Testis (tissue), 3 donors: ENCODE data around the gene ZNF559. TPM values are rescaled to one million over a fixed set of nuclear protein-coding genes. Genes with fewer than 3 reads are reported as not detected.

Experiments
- DNase-seq: peaks from one replicate; pipeline ENCODE4 v3.0.0-alpha.2; 2019
- H3K27ac ChIP-seq, 2 donors: fragments of 200-600 bp; sonication (generic); one replicate each; pipeline ENCODE4 v1.5.1; 2019
- H3K27me3 ChIP-seq: fragments of 200-600 bp; sonication (generic); one replicate; pipeline ENCODE4 v1.5.1; 2019
- H3K36me3 ChIP-seq: fragments of 200-600 bp; sonication (generic); one replicate; pipeline ENCODE4 v1.5.1; 2017; ENCODE audit warnings: low read depth; ENCODE audit errors: missing control alignments
- H3K4me1 ChIP-seq: fragments of 200-600 bp; sonication (generic); one replicate; pipeline ENCODE4 v1.5.1; 2019
- H3K4me3 ChIP-seq, 2 donors: fragments of 200-600 bp; sonication (generic); one replicate each; pipeline ENCODE4 v1.5.1; 2017 to 2019
- H3K9me3 ChIP-seq: fragments of 200-600 bp; sonication (generic); one replicate; pipeline ENCODE4 v1.5.1; 2017
- POLR2A ChIP-seq: fragments of 450-650 bp; IDR thresholded peaks from one replicate; pipeline ENCODE4 v1.6.1; 2017; ENCODE audit warnings: antibody characterized with exemption, mild to moderate bottlenecking, moderate library complexity
- WGBS, 2 donors: methylation state at CpG; one replicate each; pipeline ENCODE4 v1.1.5; 2018; 5-methylcytosine and 5-hydroxymethylcytosine counted together
- intact Hi-C: fragments of 100-400 bp; cut with DNase I; formaldehyde crosslinking; loops from one replicate; pipeline ENCODE4 v1.15.1; 2023; ENCODE audit warnings: low total_unique reads
- polyA plus RNA-seq: library from polyadenylated mRNA; stranded (reverse); fragments of 350-450 nt; fragmentation: Illumina TruSeq; extraction: RNeasy Lipid Tissue Mini Kit (QIAGEN cat#74804); gene quantifications from one replicate; pipeline ENCODE4 v1.2.3, GENCODE V29; 2014; ENCODE audit warnings: low read depth, low replicate concordance; ENCODE audit not compliant: insufficient read depth
- total RNA-seq, 2 donors: library from RNA; depleted of rRNA; stranded (reverse); fragments of >200 nt; gene quantifications; one replicate each; pipeline ENCODE4 v1.2.3, GENCODE V29; 2016
- TF ChIP-seq, protein P1 (sequence below), 3 experiments: fragments of 450-650 bp in 2 of 3; fragments of 200-600 bp in 1 of 3; sonication (generic) in 1 of 3; IDR thresholded peaks; one replicate each; pipeline ENCODE4 v1.5.1; 2016 to 2019; ENCODE audit warnings: antibody characterized with exemption in 3 of 3, mild to moderate bottlenecking in 2 of 3, moderate library complexity in 1 of 3

Gene ZNF559
- total and polyA plus RNA-seq, 3 donors from 2014 or later = 15.4 to 49.7 (median 48.4) TPM

GRCh38 chr19:9306443-9306842, 17.5 kb upstream of the ZNF559 start:
- H3K9me3 ChIP-seq = no peaks in the 10 kb centered on the region
- H3K36me3 ChIP-seq = no peaks in the 10 kb centered on the region
- H3K4me3 ChIP-seq = no peak overlapping the region
- TF ChIP-seq, protein P1, sequence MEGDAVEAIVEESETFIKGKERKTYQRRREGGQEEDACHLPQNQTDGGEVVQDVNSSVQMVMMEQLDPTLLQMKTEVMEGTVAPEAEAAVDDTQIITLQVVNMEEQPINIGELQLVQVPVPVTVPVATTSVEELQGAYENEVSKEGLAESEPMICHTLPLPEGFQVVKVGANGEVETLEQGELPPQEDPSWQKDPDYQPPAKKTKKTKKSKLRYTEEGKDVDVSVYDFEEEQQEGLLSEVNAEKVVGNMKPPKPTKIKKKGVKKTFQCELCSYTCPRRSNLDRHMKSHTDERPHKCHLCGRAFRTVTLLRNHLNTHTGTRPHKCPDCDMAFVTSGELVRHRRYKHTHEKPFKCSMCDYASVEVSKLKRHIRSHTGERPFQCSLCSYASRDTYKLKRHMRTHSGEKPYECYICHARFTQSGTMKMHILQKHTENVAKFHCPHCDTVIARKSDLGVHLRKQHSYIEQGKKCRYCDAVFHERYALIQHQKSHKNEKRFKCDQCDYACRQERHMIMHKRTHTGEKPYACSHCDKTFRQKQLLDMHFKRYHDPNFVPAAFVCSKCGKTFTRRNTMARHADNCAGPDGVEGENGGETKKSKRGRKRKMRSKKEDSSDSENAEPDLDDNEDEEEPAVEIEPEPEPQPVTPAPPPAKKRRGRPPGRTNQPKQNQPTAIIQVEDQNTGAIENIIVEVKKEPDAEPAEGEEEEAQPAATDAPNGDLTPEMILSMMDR (IDR thresholded peaks at IDR 0.05) = no peak
- no peak for TF ChIP-seq POLR2A
- H3K4me1 ChIP-seq = peaks cover 10% of the 10 kb centered on the region
- WGBS, 2 donors = 69 to 74% methylated on average over 1 of the region's 1 CpG
- H3K27me3 ChIP-seq = no peaks in the 10 kb centered on the region
- H3K27ac ChIP-seq = no peak overlapping the region
- no peak for DNase-seq
- intact Hi-C loops = no loop called here

DNA sequence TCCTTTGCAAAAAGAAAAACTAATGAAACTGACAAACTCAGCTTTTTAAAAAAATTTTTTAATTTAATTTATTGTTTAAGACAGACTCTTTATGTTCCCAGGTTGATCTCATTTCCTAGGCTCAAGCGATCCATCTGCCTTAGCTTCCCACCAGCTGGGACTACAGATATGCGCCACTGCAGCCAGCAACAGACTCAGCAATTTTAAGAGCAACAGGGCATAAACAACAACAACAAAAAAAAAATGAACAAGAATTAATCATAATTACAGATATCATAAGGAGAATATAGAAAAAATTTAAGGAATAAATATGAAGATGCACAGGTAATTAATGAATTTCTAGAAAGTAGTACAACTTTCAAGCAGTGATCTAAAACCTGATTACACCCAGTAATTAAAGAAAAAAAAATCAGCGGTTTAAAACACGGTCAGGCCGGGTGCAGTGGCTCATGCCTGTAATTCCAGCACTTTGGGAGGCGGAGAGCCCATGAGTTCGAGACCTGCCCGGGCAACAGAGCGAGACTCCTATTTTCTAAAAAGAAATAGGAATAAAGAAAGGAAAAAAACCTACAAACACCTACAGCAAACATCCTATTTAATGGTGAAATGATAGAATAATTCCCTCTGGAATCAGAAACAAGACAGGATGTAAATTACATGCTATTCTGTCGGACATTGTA, 15.7 kb upstream of the ZNF559 start:
- H3K4me3 ChIP-seq = no peak overlapping the region
- intact Hi-C loops = no loop called here
- TF ChIP-seq, protein P1 (IDR thresholded peaks at IDR 0.05) = no peak
- TF ChIP-seq POLR2A = no peak

DNA sequence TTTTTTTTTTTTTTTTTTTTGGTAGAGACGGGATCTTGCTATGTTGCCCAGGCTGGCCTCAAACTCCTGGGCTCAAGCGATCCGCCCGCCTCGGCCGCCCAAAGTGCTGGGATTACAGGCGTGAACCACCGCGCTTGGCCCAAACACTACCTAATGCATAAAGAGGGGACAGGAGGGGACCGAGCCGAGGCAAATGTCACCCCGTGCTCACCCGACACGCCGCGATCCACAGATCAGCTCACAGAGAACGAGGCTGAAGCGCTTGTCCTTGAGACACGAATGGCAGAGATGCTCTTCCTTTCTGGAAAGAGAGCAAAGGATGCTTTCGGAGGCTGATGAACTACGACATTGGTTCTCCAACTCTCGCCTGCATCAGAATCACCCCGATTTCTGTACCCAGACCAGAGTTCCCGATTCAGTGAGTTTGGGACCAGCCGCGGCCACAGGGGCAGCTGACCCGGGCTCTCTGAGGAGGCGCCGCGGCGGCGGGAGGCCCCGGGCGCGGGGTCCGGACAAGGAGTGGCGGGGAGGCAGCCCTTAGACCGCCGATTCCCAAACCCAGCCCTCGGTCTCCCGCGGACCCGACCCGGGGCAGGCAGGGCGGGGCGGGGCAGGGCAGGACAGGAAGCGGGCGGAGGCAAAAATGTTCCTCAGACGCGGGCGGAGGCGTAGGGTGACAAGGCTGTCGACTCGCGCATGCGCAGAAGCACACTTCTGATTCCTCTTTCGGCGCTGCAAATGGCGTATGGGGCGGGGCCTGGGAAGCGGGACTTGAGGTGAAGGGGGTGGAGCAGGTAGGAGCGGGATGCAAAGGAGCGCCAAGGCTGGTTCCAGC, 14.6 kb upstream of the ZNF559 start, which contains the start of gene ZNF699:
TSS of gene ZNF699 (minus strand) at position 700 of the 835 bp plus-strand sequence. CDS start 4,719 bp downstream, outside the sequence.
- peak; percentile 98 for DNase-seq
- no peaks in the 10 kb centered on the region for H3K36me3 ChIP-seq
- WGBS, 2 donors = 0 to 1% methylated on average over 31 to 59 of the region's 63 CpGs
- no peaks in the 10 kb centered on the region for H3K27me3 ChIP-seq
- peaks cover 10% of the 10 kb centered on the region for H3K4me1 ChIP-seq
- TF ChIP-seq POLR2A = no peak
- TF ChIP-seq, protein P1 (IDR thresholded peaks at IDR 0.05) = no peak
- intact Hi-C loops = no loop called here
- H3K27ac ChIP-seq = peak within 1 kb of the TSS; percentile 93 to 94
- peak within 1 kb of the TSS; percentile 91 to 97 for H3K4me3 ChIP-seq
- no peaks in the 10 kb centered on the region for H3K9me3 ChIP-seq

More for the DNA sequence above, 15.7 kb upstream of the ZNF559 start:
- Histone ChIP-seq H3K4me1 (peaks cover 10% of the 10 kb centered on the region), H3K27me3 (no peaks in the 10 kb centered on the region), H3K36me3 (no peaks in the 10 kb centered on the region), H3K9me3 (no peaks in the 10 kb centered on the region), H3K27ac (no peak overlapping the region)
- DNase-seq = no peak
- WGBS, 2 donors = 38 to 63% methylated on average over 10 of the region's 10 CpGs

- H3K4me1 ChIP-seq = peaks cover 10% of the 10 kb centered on the region
- no peaks in the 10 kb centered on the region for H3K9me3 ChIP-seq
- DNase-seq = peak; percentile 97
- no peaks in the 10 kb centered on the region for H3K36me3 ChIP-seq
- H3K4me3 ChIP-seq = peak overlapping the region; percentile 91 to 97
- TF ChIP-seq, protein P1 (IDR thresholded peaks at IDR 0.05) = no peak
- intact Hi-C loops = no loop called here
- peak overlapping the region; percentile 93 to 94 for H3K27ac ChIP-seq
- no peaks in the 10 kb centered on the region for H3K27me3 ChIP-seq
- WGBS, 2 donors = 5% methylated on average over 13 of the region's 13 CpGs
Measured at GRCh38 chr19:9309974-9310446, 14.0 kb upstream of the ZNF559 start.
